K562 (cell line): ENCODE data around the gene KHSRP. TPM values are rescaled to one million over a fixed set of nuclear protein-coding genes. Genes with fewer than 3 reads are reported as not detected.

Experiments
- FIP1L1 ChIP-seq: fragments of 200-400 bp; formaldehyde crosslinking; IDR thresholded peaks from 2 replicates; pipeline ENCODE4 v1.6.1; 2018; ENCODE audit warnings: mild to moderate bottlenecking, low read depth, low read length; ENCODE audit not compliant: poor library complexity, severe bottlenecking
- FOXM1 ChIP-seq, 2 experiments: fragments of 450-650 bp in 1 of 2; sonication (generic) in 1 of 2; formaldehyde crosslinking in 1 of 2; IDR thresholded peaks; 2 replicates each; pipeline versions ENCODE4 v1.6.1 to v1.9.0; 2017 to 2022; ENCODE audit warnings: low read depth in 2 of 2, mild to moderate bottlenecking in 2 of 2, missing genetic modification reagents in 1 of 2, moderate library complexity in 1 of 2
- HMGN3 ChIP-seq: IDR thresholded peaks from 2 replicates; pipeline ENCODE4 v1.6.1; 2011; ENCODE audit warnings: borderline replicate concordance, low read depth, mild to moderate bottlenecking, mixed read lengths, low read length; ENCODE audit not compliant: insufficient read length; ENCODE audit errors: extremely low read depth
- JUNB ChIP-seq: fragments of 450-650 bp; formaldehyde crosslinking; conservative IDR thresholded peaks from 2 replicates; pipeline ENCODE4 v1.4.0; 2020; ENCODE audit warnings: mild to moderate bottlenecking
- KAT2B ChIP-seq: IDR thresholded peaks from one replicate; pipeline ENCODE4 v1.6.1; 2012; ENCODE audit warnings: low read depth, mild to moderate bottlenecking, control low read depth, inconsistent platforms, low read length, moderate library complexity
- NFE2 ChIP-seq: IDR thresholded peaks from 2 replicates; pipeline ENCODE4 v1.6.1; 2014; ENCODE audit warnings: antibody characterized with exemption, low read depth
- PRPF4 ChIP-seq: fragments of 200-400 bp; formaldehyde crosslinking; IDR thresholded peaks from one replicate; pipeline ENCODE4 v1.6.1; 2017; ENCODE audit warnings: low read length, low read depth, mild to moderate bottlenecking; ENCODE audit not compliant: insufficient read depth, poor library complexity, severe bottlenecking
- SNRNP70 ChIP-seq: fragments of 200-400 bp; formaldehyde crosslinking; optimal IDR thresholded peaks from 2 replicates; pipeline ENCODE3; 2017; ENCODE audit warnings: low read depth, low read length
- ZNF384 ChIP-seq: IDR thresholded peaks from 2 replicates; pipeline ENCODE4 v1.6.1; 2012; ENCODE audit warnings: low read depth, low read length, improper control_type of control experiment
- polyA plus RNA-seq, 8 experiments: library from polyadenylated mRNA; depleted of rRNA in 4 of 8; stranded (reverse) in 5 of 8; unstranded in 3 of 8; fragments of >200 nt; fragmentation: Nextera tagmentation in 2 of 8; fragmentation: Illumina TruSeq in 1 of 8; extraction: Ambion mirVana in 2 of 8; extraction: Trizol in 1 of 8; gene quantifications; 2 replicates each; pipeline versions ENCODE4 v1.2.1 to v1.2.3, GENCODE V29; 2011 to 2014; ENCODE audit warnings: inconsistent platforms in 1 of 8, missing spikeins in 1 of 8
- total RNA-seq, 7 experiments: library from RNA; depleted of rRNA in 6 of 7; stranded (reverse); fragments of >200 nt in 6 of 7; fragmentation: Illumina TruSeq in 2 of 7; extraction: Trizol in 2 of 7; gene quantifications; 2 replicates each; pipeline versions ENCODE4 v1.2.1 to v1.2.3, GENCODE V29; 2011 to 2021; ENCODE audit warnings: low replicate concordance in 1 of 7
- TF ChIP-seq, protein P1 (sequence below): fragments of 450-650 bp; IDR thresholded peaks from 2 replicates; pipeline ENCODE4 v1.6.1; 2016; ENCODE audit warnings: mild to moderate bottlenecking
- TF ChIP-seq, protein P2 (sequence below): fragments of 450-650 bp; IDR thresholded peaks from 2 replicates; pipeline ENCODE4 v1.6.1; 2018; ENCODE audit not compliant: partially characterized antibody
- TF ChIP-seq, protein P3 (sequence below): fragments of 250-450 bp; sonication (Bioruptor Pico); IDR thresholded peaks from 2 replicates; pipeline ENCODE4 v1.5.0; 2020; ENCODE audit warnings: mild to moderate bottlenecking, borderline replicate concordance

Gene KHSRP
- total and polyA plus RNA-seq, 9 of the 15 experiments (the other 6 are each of a cell fraction or from before 2014, with no cell fraction given) = 4.2 to 564 (median 139) TPM

DNA sequence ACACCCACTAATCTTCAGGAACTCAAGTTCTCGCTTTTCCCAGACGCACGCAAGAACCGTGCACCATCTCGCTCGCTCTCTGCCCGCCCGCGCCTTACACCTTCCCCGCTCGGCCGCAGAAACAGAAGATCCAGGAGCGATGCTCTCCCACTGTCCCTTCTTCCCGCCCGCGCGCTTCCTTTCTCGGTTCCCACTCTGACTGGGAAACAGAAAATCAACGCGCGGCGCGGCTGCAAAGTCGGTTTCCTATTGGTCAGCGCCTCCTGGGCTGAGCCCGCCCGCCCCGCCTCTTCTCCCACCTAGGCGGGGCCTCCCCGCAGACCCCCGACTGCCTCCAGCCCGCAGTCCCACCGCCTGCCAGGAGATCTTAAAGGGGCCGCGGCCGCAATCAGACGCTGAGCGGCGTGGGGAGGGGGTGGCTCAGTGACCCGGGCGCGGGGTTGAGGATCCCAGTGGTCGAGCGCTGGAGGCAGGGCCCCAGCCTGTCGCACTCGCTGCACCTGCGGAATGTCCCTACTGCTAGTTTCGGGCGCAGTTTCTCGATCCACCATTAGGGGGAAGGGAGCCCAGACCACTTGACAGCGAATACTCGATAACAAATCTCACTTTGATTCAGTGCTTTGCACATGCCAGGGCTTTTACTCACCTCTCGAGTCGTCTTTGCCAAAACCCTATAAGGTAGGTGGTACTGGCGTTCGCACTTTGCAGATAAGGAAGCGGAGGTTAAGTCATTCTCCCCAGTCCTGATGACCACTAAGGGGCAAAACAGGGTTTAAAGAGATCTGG is 35.7 kb upstream of the KHSRP start (continued):
- TF ChIP-seq, protein P1, sequence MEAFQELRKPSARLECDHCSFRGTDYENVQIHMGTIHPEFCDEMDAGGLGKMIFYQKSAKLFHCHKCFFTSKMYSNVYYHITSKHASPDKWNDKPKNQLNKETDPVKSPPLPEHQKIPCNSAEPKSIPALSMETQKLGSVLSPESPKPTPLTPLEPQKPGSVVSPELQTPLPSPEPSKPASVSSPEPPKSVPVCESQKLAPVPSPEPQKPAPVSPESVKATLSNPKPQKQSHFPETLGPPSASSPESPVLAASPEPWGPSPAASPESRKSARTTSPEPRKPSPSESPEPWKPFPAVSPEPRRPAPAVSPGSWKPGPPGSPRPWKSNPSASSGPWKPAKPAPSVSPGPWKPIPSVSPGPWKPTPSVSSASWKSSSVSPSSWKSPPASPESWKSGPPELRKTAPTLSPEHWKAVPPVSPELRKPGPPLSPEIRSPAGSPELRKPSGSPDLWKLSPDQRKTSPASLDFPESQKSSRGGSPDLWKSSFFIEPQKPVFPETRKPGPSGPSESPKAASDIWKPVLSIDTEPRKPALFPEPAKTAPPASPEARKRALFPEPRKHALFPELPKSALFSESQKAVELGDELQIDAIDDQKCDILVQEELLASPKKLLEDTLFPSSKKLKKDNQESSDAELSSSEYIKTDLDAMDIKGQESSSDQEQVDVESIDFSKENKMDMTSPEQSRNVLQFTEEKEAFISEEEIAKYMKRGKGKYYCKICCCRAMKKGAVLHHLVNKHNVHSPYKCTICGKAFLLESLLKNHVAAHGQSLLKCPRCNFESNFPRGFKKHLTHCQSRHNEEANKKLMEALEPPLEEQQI = no peak
- TF ChIP-seq SNRNP70 (no peak), FOXM1 (IDR thresholded peaks at IDR 0.05; ENCODE audit: low read depth) (peak; percentile 72), FOXM1 (CRISPR knock-in tag; IDR thresholded peaks at IDR 0.05; ENCODE audit: low read depth) (no peak), NFE2 (no peak), KAT2B (no peak), PRPF4 (no peak), JUNB (no peak), ZNF384 (no peak), FIP1L1 (peak; percentile 68), HMGN3 (peak; percentile 36)
- TF ChIP-seq, protein P2, sequence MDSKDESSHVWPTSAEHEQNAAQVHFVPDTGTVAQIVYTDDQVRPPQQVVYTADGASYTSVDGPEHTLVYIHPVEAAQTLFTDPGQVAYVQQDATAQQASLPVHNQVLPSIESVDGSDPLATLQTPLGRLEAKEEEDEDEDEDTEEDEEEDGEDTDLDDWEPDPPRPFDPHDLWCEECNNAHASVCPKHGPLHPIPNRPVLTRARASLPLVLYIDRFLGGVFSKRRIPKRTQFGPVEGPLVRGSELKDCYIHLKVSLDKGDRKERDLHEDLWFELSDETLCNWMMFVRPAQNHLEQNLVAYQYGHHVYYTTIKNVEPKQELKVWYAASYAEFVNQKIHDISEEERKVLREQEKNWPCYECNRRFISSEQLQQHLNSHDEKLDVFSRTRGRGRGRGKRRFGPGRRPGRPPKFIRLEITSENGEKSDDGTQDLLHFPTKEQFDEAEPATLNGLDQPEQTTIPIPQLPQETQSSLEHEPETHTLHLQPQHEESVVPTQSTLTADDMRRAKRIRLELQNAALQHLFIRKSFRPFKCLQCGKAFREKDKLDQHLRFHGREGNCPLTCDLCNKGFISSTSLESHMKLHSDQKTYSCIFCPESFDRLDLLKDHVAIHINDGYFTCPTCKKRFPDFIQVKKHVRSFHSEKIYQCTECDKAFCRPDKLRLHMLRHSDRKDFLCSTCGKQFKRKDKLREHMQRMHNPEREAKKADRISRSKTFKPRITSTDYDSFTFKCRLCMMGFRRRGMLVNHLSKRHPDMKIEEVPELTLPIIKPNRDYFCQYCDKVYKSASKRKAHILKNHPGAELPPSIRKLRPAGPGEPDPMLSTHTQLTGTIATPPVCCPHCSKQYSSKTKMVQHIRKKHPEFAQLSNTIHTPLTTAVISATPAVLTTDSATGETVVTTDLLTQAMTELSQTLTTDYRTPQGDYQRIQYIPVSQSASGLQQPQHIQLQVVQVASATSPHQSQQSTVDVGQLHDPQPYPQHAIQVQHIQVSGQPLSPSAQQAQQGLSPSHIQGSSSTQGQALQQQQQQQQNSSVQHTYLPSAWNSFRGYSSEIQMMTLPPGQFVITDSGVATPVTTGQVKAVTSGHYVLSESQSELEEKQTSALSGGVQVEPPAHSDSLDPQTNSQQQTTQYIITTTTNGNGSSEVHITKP = peak; percentile 8
- TF ChIP-seq, protein P3, sequence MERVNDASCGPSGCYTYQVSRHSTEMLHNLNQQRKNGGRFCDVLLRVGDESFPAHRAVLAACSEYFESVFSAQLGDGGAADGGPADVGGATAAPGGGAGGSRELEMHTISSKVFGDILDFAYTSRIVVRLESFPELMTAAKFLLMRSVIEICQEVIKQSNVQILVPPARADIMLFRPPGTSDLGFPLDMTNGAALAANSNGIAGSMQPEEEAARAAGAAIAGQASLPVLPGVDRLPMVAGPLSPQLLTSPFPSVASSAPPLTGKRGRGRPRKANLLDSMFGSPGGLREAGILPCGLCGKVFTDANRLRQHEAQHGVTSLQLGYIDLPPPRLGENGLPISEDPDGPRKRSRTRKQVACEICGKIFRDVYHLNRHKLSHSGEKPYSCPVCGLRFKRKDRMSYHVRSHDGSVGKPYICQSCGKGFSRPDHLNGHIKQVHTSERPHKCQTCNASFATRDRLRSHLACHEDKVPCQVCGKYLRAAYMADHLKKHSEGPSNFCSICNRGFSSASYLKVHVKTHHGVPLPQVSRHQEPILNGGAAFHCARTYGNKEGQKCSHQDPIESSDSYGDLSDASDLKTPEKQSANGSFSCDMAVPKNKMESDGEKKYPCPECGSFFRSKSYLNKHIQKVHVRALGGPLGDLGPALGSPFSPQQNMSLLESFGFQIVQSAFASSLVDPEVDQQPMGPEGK (CRISPR knock-in tag) = no peak
